HepG2 (cell line): ENCODE results near the gene SRC.

Source experiments
- CBFB ChIP-seq: sonication (generic); formaldehyde crosslinking; IDR thresholded peaks from 2 replicates; pipeline ENCODE4 v1.4.0; 2020; ENCODE audit warnings: missing genetic modification reagents
- CTCF ChIP-seq: sonication (generic); formaldehyde crosslinking; IDR thresholded peaks from 2 replicates; pipeline ENCODE4 v1.5.0; 2020; ENCODE audit warnings: mild to moderate bottlenecking, missing genetic modification reagents, moderate library complexity
- MAX ChIP-seq: IDR thresholded peaks from 2 replicates; pipeline ENCODE4 v1.6.1; 2012; ENCODE audit warnings: inconsistent platforms
- NFATC3 ChIP-seq: sonication (generic); formaldehyde crosslinking; IDR thresholded peaks from 2 replicates; pipeline ENCODE4 v1.5.1; 2020; ENCODE audit warnings: mild to moderate bottlenecking, missing genetic modification reagents
- POLR2A ChIP-seq, 2 experiments: IDR thresholded peaks; 2 replicates each; pipeline ENCODE4 v1.6.1; 2011; ENCODE audit warnings: low read depth in 2 of 2, low read length in 2 of 2, mild to moderate bottlenecking in 1 of 2, moderate library complexity in 1 of 2; ENCODE audit not compliant: insufficient read depth in 1 of 2
- POLR2AphosphoS2 ChIP-seq: IDR thresholded peaks from 2 replicates; pipeline ENCODE4 v1.6.1; 2011; ENCODE audit warnings: low read depth, low read length, improper control_type of control experiment
- SP1 ChIP-seq, 2 experiments: fragments of 450-650 bp in 1 of 2; sonication (generic) in 1 of 2; formaldehyde crosslinking in 1 of 2; IDR thresholded peaks; 2 replicates each; pipeline versions ENCODE4 v1.4.0 to v1.6.1; 2016 to 2020; ENCODE audit warnings: missing genetic modification reagents in 1 of 2
- SRF ChIP-seq: IDR thresholded peaks from 2 replicates; pipeline ENCODE4 v1.6.1; 2011; ENCODE audit warnings: mild to moderate bottlenecking, low read depth, low read length, moderate library complexity
- YY1 ChIP-seq: IDR thresholded peaks from 2 replicates; pipeline ENCODE4 v1.6.1; 2011; ENCODE audit warnings: low read length, low read depth, moderate library complexity, mild to moderate bottlenecking; ENCODE audit not compliant: insufficient read depth, insufficient replicate concordance
- ZNF121 ChIP-seq: sonication (generic); formaldehyde crosslinking; IDR thresholded peaks from 2 replicates; pipeline ENCODE4 v1.5.0; 2020; ENCODE audit warnings: mild to moderate bottlenecking, missing genetic modification reagents
- ZNF253 ChIP-seq: sonication (generic); formaldehyde crosslinking; IDR thresholded peaks from 2 replicates; pipeline ENCODE4 v1.8.0; 2022; ENCODE audit warnings: mild to moderate bottlenecking, missing genetic modification reagents, borderline replicate concordance
- ZNF292 ChIP-seq: sonication (generic); formaldehyde crosslinking; IDR thresholded peaks from 2 replicates; pipeline ENCODE4 v1.8.1; 2022; ENCODE audit warnings: mild to moderate bottlenecking, low read depth, missing genetic modification reagents, borderline replicate concordance
- ZNF768 ChIP-seq: sonication (generic); formaldehyde crosslinking; IDR thresholded peaks from 2 replicates; pipeline ENCODE4 v1.4.0; 2020; ENCODE audit warnings: missing genetic modification reagents
- ZNF777 ChIP-seq: sonication (generic); formaldehyde crosslinking; IDR thresholded peaks from 2 replicates; pipeline ENCODE4 v1.4.0; 2020; ENCODE audit warnings: missing genetic modification reagents

GRCh38 chr20:37325206-37325605 lies 20.7 kb upstream of the SRC start:
- no peak for TF ChIP-seq MAX
- no peak for TF ChIP-seq ZNF253 (CRISPR knock-in tag)
- no peak for TF ChIP-seq CTCF (CRISPR knock-in tag)
- no peak for TF ChIP-seq POLR2A (IDR thresholded peaks at IDR 0.05; ENCODE audit: insufficient read depth in 1 of 2, low read depth in 2 of 2, low read length in 2 of 2)
- no peak for TF ChIP-seq ZNF768 (CRISPR knock-in tag)
- TF ChIP-seq ZNF777 (CRISPR knock-in tag), result no peak
- no peak for TF ChIP-seq NFATC3
- no peak for TF ChIP-seq POLR2AphosphoS2
- no peak for TF ChIP-seq CBFB (CRISPR knock-in tag)
- no peak for TF ChIP-seq YY1
- no peak for TF ChIP-seq ZNF292 (CRISPR knock-in tag)
- TF ChIP-seq SP1 (IDR thresholded peaks at IDR 0.05), result no peak
- TF ChIP-seq SP1 (CRISPR knock-in tag; IDR thresholded peaks at IDR 0.05), result no peak
- TF ChIP-seq SRF, result no peak
- no peak for TF ChIP-seq ZNF121 (CRISPR knock-in tag)
